GM23338 (cell line): ENCODE data around the gene USP6NL. TPM values are rescaled to one million over a fixed set of nuclear protein-coding genes. Genes with fewer than 3 reads are reported as not detected.

Experiments
- ATAC-seq: fragments of 200-7000 bp; cut with Tn5 transposase; 3 replicates; pipeline ENCODE4 v1.9.1; 2020
- DNase-seq: peaks from one replicate; pipeline ENCODE4 v3.0.0-alpha.2; 2015; ENCODE audit warnings: low spot score
- H2AFZ ChIP-seq: fragments of 200-600 bp; sonication (generic); 2 replicates; pipeline ENCODE4 v1.8.0; 2016; ENCODE audit warnings: antibody characterized with exemption, mild to moderate bottlenecking, moderate library complexity
- H3F3A ChIP-seq: fragments of 200-600 bp; sonication (generic); replicated peaks from 2 replicates; pipeline ENCODE4 v1.8.0; 2017; ENCODE audit warnings: antibody characterized with exemption, mixed run types, low read depth
- H3K27ac ChIP-seq: fragments of 200-600 bp; sonication (generic); 2 replicates; pipeline ENCODE4 v1.6.1; 2016; ENCODE audit warnings: low read depth
- H3K27me3 ChIP-seq: fragments of 200-600 bp; sonication (generic); 2 replicates; pipeline ENCODE4 v1.8.0; 2016; ENCODE audit warnings: mild to moderate bottlenecking, mixed run types, moderate library complexity; ENCODE audit not compliant: insufficient read depth
- H3K36me3 ChIP-seq: fragments of 200-600 bp; sonication (generic); 2 replicates; pipeline ENCODE4 v1.8.0; 2016; ENCODE audit warnings: mild to moderate bottlenecking; ENCODE audit not compliant: insufficient read depth
- H3K4me1 ChIP-seq: fragments of 200-600 bp; sonication (generic); 2 replicates; pipeline ENCODE4 v1.8.0; 2016; ENCODE audit warnings: mild to moderate bottlenecking, moderate library complexity; ENCODE audit not compliant: insufficient read depth
- H3K4me2 ChIP-seq: fragments of 200-600 bp; sonication (generic); 2 replicates; pipeline ENCODE4 v1.7.1; 2017; ENCODE audit warnings: mixed run types
- H3K4me3 ChIP-seq: fragments of 200-600 bp; sonication (generic); 2 replicates; pipeline ENCODE4 v1.6.1; 2016; ENCODE audit warnings: mixed run types
- H3K79me2 ChIP-seq: fragments of 200-600 bp; sonication (generic); replicated peaks from 2 replicates; pipeline ENCODE4 v1.8.0; 2017; ENCODE audit warnings: mild to moderate bottlenecking; ENCODE audit not compliant: insufficient read depth
- H3K9me2 ChIP-seq: fragments of 200-600 bp; sonication (generic); 2 replicates; pipeline ENCODE4 v1.8.0; 2017; ENCODE audit not compliant: insufficient read depth
- H4K20me1 ChIP-seq: fragments of 200-600 bp; sonication (generic); replicated peaks from 2 replicates; pipeline ENCODE4 v1.8.0; 2017; ENCODE audit warnings: mild to moderate bottlenecking; ENCODE audit not compliant: insufficient read depth
- H3K27ac Mint-ChIP-seq: 2 replicates; pipeline ENCODE4 v1.8.0; 2020; ENCODE audit warnings: inconsistent platforms, mild to moderate bottlenecking, moderate library complexity, mixed read lengths
- H3K27me3 Mint-ChIP-seq: 3 replicates; pipeline ENCODE4 v1.8.0; 2022; ENCODE audit warnings: low read depth, mild to moderate bottlenecking, moderate library complexity, mixed read lengths, inconsistent platforms; ENCODE audit not compliant: insufficient read depth, poor library complexity
- H3K36me3 Mint-ChIP-seq: 3 replicates; pipeline ENCODE4 v1.8.0; 2021; ENCODE audit warnings: low read depth, mild to moderate bottlenecking, inconsistent platforms, moderate library complexity, mixed read lengths
- H3K4me1 Mint-ChIP-seq: 3 replicates; pipeline ENCODE4 v1.8.0; 2020; ENCODE audit warnings: mild to moderate bottlenecking, inconsistent platforms, mixed read lengths
- H3K4me3 Mint-ChIP-seq: 3 replicates; pipeline ENCODE4 v1.8.0; 2021; ENCODE audit warnings: moderate library complexity, mild to moderate bottlenecking, inconsistent platforms, mixed read lengths
- H3K9me3 Mint-ChIP-seq: 3 replicates; pipeline ENCODE4 v1.8.0; 2020; ENCODE audit warnings: moderate library complexity, mild to moderate bottlenecking, inconsistent platforms, mixed read lengths
- CREB1 ChIP-seq: fragments of 250-450 bp; sonication (Bioruptor Pico); IDR thresholded peaks from 2 replicates; pipeline ENCODE4 v1.5.0; 2020; ENCODE audit warnings: low read depth, mild to moderate bottlenecking, moderate library complexity
- EZH2 ChIP-seq: fragments of 200-600 bp; sonication (generic); IDR thresholded peaks from one replicate; pipeline ENCODE4 v1.8.0; 2017; ENCODE audit warnings: antibody characterized with exemption, mild to moderate bottlenecking, low read depth; ENCODE audit not compliant: unreplicated experiment
- EZH2phosphoT487 ChIP-seq: fragments of 200-600 bp; sonication (generic); IDR thresholded peaks from one replicate; pipeline ENCODE4 v1.8.1; 2018; ENCODE audit warnings: antibody characterized with exemption; ENCODE audit not compliant: unreplicated experiment
- JUNB ChIP-seq: IDR thresholded peaks from one replicate; pipeline ENCODE4 v1.6.1; 2016; ENCODE audit warnings: antibody characterized with exemption; ENCODE audit not compliant: unreplicated experiment
- NANOG ChIP-seq: IDR thresholded peaks from 2 replicates; pipeline ENCODE4 v1.6.1; 2016; ENCODE audit warnings: antibody characterized with exemption, borderline replicate concordance
- POLR2AphosphoS5 ChIP-seq: IDR thresholded peaks from 2 replicates; pipeline ENCODE4 v1.6.1; 2016; ENCODE audit warnings: antibody characterized with exemption, low read depth
- STAT1 ChIP-seq: IDR thresholded peaks from one replicate; pipeline ENCODE4 v1.6.1; 2016; ENCODE audit warnings: antibody characterized with exemption; ENCODE audit not compliant: unreplicated experiment
- ZNF114 ChIP-seq: fragments of 250-450 bp; sonication (Bioruptor Pico); IDR thresholded peaks from 2 replicates; pipeline ENCODE4 v1.5.0; 2020; ENCODE audit warnings: mild to moderate bottlenecking, moderate library complexity
- ZNF331 ChIP-seq: fragments of 250-450 bp; sonication (Bioruptor Pico); IDR thresholded peaks from 2 replicates; pipeline ENCODE4 v1.5.0; 2020; ENCODE audit warnings: low read depth, mild to moderate bottlenecking, moderate library complexity
- ZNF462 ChIP-seq: fragments of 250-450 bp; sonication (Bioruptor Pico); IDR thresholded peaks from 2 replicates; pipeline ENCODE4 v1.5.0; 2020; ENCODE audit warnings: mild to moderate bottlenecking, moderate library complexity
- polyA plus RNA-seq: library from polyadenylated mRNA; unstranded; fragments of >200 nt; fragmentation: Nextera tagmentation; extraction: Ambion mirVana; gene quantifications from 2 replicates; pipeline ENCODE4 v1.2.1, GENCODE V29; 2016
- total RNA-seq: library from RNA; depleted of rRNA; stranded (reverse); fragments of >200 nt; shearing (Covaris generic); gene quantifications from 2 replicates; pipeline ENCODE4 v1.2.3, GENCODE V29; 2014
- TF ChIP-seq, protein P1 (sequence below), 2 experiments: fragments of 200-600 bp in 1 of 2; sonication (generic) in 1 of 2; conservative IDR thresholded peaks; 2 replicates each; pipeline versions ENCODE4 v1.5.1 to v1.6.1; 2016 to 2017; ENCODE audit warnings: antibody characterized with exemption in 2 of 2, low read depth in 2 of 2, mild to moderate bottlenecking in 2 of 2, moderate library complexity in 1 of 2
- TF ChIP-seq, protein P2 (sequence below): IDR thresholded peaks from one replicate; pipeline ENCODE4 v1.6.1; 2018; ENCODE audit warnings: antibody characterized with exemption; ENCODE audit not compliant: unreplicated experiment
- TF ChIP-seq, protein P3 (sequence below): IDR thresholded peaks from 2 replicates; pipeline ENCODE4 v1.6.1; 2016; ENCODE audit warnings: antibody characterized with exemption

Gene USP6NL
- total and polyA plus RNA-seq, 2 experiments from 2014 or later, result 8.1 to 29.7 TPM

DNA sequence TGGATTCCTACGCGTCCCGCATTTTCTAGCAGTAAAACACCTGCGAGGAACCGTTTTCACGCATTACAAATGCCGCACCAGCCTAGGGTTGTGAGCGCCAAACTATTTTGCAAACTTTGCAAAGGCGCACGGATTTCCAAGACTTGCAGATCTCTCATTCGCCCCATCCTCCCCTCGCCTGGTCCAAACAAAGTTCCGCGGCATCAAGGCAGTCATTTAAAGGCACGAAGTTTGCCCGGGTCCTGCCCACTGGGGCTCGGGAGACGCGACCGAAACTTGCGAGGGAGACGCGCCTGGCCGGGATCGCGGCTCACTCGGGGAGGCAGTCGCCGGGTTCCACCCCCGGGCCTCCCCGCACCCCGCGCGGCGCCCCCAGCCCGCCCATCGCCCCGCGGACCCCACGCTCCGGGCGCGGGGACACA is 613 bp downstream of the USP6NL start:
- ATAC-seq, result peak; percentile 7; the same call in 2 of the 3 replicates
- Histone ChIP-seq H3K36me3 (no peaks in the 10 kb centered on the region), H3K4me3 (peak overlapping the region; percentile 78), H3K79me2 (peaks cover 50% of the 10 kb centered on the region), H2AFZ (peak overlapping the region; percentile 64; the same call in 1 of the 2 replicates), H3K9me2 (no peaks in the 10 kb centered on the region), H3K4me2 (peak overlapping the region; percentile 74), H3K27me3 (0 out of 2 replicates have a peak, but pooled peaks cover 6% of the 10 kb centered on the region), H3F3A (0 out of 2 replicates have a peak, but pooled peaks cover 3% of the 10 kb centered on the region), H3K27ac (peak overlapping the region; percentile 81), H4K20me1 (peaks cover 21% of the 10 kb centered on the region), H3K4me1 (peaks cover 31% of the 10 kb centered on the region)
- peak; percentile 46 for DNase-seq
- Mint-ChIP-seq H3K9me3 (no peaks in the 10 kb centered on the region), H3K27ac (peak overlapping the region; percentile 97), H3K4me1 (peaks cover 30% of the 10 kb centered on the region), H3K27me3 (peaks cover under 1% of the 10 kb centered on the region), H3K36me3 (no peaks in the 10 kb centered on the region; the same call in 2 of the 3 replicates), H3K4me3 (peak overlapping the region; percentile 97)
- TF ChIP-seq POLR2AphosphoS5, result no peak
- TF ChIP-seq JUNB, result no peak
- TF ChIP-seq NANOG, result no peak
- TF ChIP-seq ZNF331 (CRISPR knock-in tag), result no peak
- TF ChIP-seq, protein P1, sequence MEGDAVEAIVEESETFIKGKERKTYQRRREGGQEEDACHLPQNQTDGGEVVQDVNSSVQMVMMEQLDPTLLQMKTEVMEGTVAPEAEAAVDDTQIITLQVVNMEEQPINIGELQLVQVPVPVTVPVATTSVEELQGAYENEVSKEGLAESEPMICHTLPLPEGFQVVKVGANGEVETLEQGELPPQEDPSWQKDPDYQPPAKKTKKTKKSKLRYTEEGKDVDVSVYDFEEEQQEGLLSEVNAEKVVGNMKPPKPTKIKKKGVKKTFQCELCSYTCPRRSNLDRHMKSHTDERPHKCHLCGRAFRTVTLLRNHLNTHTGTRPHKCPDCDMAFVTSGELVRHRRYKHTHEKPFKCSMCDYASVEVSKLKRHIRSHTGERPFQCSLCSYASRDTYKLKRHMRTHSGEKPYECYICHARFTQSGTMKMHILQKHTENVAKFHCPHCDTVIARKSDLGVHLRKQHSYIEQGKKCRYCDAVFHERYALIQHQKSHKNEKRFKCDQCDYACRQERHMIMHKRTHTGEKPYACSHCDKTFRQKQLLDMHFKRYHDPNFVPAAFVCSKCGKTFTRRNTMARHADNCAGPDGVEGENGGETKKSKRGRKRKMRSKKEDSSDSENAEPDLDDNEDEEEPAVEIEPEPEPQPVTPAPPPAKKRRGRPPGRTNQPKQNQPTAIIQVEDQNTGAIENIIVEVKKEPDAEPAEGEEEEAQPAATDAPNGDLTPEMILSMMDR (conservative IDR thresholded peaks at IDR 0.05; ENCODE audit: low read depth in 2 of 2), result no peak
- TF ChIP-seq, protein P2, sequence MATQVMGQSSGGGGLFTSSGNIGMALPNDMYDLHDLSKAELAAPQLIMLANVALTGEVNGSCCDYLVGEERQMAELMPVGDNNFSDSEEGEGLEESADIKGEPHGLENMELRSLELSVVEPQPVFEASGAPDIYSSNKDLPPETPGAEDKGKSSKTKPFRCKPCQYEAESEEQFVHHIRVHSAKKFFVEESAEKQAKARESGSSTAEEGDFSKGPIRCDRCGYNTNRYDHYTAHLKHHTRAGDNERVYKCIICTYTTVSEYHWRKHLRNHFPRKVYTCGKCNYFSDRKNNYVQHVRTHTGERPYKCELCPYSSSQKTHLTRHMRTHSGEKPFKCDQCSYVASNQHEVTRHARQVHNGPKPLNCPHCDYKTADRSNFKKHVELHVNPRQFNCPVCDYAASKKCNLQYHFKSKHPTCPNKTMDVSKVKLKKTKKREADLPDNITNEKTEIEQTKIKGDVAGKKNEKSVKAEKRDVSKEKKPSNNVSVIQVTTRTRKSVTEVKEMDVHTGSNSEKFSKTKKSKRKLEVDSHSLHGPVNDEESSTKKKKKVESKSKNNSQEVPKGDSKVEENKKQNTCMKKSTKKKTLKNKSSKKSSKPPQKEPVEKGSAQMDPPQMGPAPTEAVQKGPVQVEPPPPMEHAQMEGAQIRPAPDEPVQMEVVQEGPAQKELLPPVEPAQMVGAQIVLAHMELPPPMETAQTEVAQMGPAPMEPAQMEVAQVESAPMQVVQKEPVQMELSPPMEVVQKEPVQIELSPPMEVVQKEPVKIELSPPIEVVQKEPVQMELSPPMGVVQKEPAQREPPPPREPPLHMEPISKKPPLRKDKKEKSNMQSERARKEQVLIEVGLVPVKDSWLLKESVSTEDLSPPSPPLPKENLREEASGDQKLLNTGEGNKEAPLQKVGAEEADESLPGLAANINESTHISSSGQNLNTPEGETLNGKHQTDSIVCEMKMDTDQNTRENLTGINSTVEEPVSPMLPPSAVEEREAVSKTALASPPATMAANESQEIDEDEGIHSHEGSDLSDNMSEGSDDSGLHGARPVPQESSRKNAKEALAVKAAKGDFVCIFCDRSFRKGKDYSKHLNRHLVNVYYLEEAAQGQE, result no peak
- TF ChIP-seq EZH2, result no peak
- TF ChIP-seq ZNF462 (CRISPR knock-in tag), result no peak
- TF ChIP-seq EZH2phosphoT487, result no peak
- TF ChIP-seq CREB1 (CRISPR knock-in tag), result no peak
- TF ChIP-seq STAT1, result no peak
- no peak for TF ChIP-seq ZNF114 (CRISPR knock-in tag)
- TF ChIP-seq, protein P3, sequence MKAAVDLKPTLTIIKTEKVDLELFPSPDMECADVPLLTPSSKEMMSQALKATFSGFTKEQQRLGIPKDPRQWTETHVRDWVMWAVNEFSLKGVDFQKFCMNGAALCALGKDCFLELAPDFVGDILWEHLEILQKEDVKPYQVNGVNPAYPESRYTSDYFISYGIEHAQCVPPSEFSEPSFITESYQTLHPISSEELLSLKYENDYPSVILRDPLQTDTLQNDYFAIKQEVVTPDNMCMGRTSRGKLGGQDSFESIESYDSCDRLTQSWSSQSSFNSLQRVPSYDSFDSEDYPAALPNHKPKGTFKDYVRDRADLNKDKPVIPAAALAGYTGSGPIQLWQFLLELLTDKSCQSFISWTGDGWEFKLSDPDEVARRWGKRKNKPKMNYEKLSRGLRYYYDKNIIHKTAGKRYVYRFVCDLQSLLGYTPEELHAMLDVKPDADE, result no peak
